COLO668 (cell line): Measurements from ENCODE around the gene MRPL16.
A peak's percentile ranks its signal among the peaks of the same experiment; 100 is the strongest.
"Not testable (repeated sequence)": the region's sequence is repeated elsewhere in the genome, so short reads cannot be mapped to it uniquely, and the experiment has no call there.

Source experiments
- DNase-seq: peaks from one replicate; lab custom pipeline; 2025; ENCODE audit not compliant: unreplicated experiment; lab: John Stamatoyannopoulos, UW

The MRPL16 gene

DNA sequence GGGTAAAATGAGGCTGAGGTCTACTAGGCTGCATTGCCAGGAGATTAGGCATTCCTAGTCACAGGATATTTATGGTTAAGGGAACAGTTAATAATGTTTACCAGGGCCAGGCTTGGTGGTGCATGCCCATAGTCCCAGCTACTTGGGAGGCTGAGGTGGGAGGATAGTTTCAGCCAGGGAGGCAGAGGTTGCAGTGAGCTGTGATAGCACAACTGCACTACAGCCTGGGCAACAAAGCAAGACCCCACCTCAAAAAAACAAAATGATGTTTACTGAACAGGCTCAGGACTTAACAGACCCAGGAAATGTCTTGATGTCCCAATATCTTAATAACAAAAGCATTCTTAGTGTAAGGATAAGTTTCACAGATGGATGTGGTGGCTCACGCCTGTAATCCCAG is 2.8 kb upstream of the MRPL16 start:
- DNase-seq = no peak

GRCh38 chr11:59812220-59812619 is 1.6 kb upstream of the MRPL16 start:
- DNase-seq = no peak

DNA sequence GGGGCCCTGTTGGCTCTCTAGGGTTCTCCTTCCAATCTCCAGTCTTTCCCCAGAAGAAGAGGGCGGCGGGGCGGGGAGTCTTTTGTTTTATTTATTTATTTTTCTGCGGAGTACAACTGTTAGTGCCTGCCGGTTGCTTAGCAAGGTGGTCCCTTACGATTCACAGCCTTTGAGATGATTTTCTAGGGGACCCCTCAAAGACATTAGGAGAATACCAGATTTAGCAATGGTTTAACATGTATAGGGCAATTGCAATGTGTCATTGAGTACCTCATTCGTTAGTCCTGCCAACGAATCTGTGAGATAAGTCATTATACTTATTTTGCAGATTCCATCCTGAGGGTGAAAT is 307 bp upstream of the MRPL16 start:
- DNase-seq = no peak

GRCh38 chr11:59807047-59807610 is 3.4 kb downstream of the MRPL16 start:
- DNase-seq = no peak

DNA sequence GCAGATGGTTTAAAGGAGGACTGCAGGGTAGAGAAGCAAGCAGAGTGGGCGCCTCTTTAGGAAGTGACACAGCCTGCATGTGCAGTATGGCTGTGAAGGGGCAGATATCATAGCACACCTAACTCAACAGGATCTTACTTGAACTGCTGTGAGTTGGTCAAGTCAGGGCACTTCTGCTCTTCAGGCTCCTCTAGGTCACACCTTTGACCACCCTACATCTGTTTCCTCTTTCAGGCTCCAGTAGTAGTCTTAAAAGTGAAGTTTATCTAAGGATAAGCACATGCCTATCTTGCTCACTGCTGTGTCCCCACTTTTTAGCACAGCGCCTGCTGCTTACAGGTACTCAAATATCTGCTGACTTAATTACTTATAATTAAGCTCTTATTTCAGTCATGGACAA is 6.5 kb downstream of the MRPL16 start:
- DNase-seq = no peak

- DNase-seq = peak; percentile 20
These were observed 7.9 kb downstream of the MRPL16 start for GRCh38 chr11:59802639-59803176.

DNA sequence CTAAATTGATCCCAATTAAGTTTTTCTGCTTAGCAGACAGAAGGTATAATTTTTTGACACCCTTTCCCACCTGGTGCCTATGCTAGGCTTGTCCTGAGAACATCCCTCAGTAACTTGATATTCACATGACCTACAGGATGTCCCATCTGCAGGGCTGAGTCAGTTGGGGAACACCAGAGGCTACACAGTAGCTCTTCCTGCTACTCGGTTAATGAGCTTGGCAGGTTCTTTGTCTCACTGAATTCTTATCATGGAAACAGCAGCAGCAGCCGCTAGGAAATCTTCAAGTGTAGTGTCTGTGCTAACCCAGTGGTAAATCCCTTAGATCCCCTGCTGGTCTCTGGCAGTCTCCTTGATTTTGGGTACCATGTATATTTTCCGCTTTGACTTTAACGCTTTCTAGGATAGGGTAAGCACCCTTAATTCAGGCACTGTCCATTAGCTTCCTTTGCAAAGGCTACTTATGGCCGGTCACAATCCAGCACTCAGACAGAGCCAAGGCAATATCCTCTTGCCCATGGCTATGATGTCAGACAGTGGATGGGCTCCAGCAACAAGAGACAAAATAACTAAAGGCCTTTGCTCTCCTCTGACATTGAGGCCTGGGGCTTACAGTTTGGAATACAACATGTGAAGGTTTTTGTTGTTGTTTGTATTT is 8.5 kb downstream of the MRPL16 start:
- no peak for DNase-seq

DNA sequence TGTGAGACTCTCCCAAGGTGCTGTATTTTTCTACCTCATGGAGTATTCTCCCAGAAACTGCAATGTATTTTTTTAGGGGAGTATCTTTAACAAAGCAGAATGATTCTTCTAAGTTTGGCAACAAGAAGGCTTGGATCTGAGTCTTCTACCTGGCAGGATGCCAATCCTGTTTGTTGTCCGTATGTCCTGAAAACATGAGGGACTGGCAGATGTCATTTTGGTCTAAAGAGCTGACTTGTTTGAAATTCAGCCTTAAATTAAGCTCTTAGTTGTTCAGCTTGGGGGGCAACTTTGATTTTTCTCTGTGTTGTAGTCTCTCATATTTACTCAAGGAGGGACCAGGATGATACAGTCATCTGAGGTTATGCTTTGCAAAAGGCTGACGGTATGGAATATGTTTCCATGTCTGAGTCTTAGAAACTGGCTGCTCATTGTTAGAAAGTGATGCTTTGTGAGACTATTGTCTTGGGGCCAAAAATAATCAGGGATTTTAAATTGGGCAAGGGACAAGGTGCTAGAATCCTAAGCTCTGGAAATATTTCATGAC is 9.3 kb downstream of the MRPL16 start:
- no peak for DNase-seq

DNA sequence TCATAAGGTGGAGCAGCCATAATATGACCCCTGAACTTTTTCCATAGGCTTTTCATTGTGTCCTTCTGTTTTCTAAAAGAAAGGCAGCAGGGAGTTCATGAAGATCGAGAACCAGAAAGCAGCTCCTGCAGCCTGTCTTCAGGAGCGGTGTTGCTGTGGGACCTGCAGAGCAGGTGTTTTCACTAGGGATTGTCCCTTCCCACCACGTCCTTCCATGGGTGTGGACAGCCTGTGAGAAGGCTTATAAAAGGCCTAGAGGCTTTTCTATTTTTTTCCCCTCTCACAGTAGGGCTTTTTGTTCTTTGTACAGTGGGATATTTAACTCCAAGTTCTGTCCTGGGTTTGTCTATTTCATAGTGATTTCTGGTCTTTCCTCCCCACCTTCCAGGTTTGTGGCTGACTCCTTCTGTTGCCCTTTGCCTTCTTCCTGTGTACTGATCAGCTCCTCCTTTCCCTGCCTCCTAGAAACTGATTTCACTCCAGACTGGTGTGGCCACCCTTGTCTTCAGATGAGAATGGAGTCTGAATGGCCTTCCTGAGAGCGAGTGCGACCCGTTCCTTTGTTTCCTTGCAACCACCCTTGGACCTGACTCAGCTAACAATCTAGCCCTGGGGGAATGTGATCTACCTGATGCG is 10.1 kb downstream of the MRPL16 start:
- no peak for DNase-seq

GRCh38 chr11:59794417-59794816 is 16.2 kb downstream of the MRPL16 start:
- no peak for DNase-seq

- DNase-seq = no peak
These were observed 18.1 kb downstream of the MRPL16 start for GRCh38 chr11:59792507-59792906.

GRCh38 chr11:59791639-59792038 is 18.9 kb downstream of the MRPL16 start:
- DNase-seq = no peak

DNA sequence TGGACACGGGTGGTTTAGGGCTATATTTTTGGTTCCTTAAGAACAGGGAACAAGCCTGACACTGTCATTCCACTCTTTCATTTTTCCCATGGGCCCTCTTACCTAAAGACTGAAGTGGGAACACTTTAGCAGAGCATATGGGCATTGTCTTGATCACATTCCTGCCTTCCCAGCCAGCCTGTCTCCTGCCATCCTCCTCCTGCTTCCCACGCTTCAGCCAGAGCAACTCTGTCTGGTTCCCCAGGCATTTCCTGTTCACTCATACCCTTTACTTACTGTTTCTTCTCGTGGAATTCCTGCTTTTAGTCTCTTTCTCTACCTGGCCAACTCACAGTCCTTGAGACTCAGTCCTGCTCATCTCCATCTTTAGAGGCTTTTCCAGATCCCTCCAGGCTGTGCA is 22.8 kb downstream of the MRPL16 start:
- no peak for DNase-seq

DNA sequence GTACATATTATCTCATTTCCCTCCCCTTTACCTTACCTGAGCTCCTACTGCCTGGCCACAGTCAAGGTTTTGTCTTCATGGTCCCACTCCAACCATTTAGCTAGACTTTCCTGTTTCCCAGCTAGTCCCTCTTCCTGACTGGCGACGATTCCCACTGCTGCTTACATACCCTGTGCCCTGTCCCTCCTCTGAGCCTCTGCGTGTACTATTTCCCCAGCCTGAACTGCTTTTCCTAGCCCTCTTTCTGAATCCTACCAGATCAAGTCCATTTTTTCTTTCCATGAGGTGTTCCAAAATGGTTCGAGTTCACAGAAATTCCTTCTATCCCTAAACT is 23.4 kb downstream of the MRPL16 start:
- no peak for DNase-seq

GRCh38 chr11:59785818-59786217 is 24.8 kb downstream of the MRPL16 start:
- no peak for DNase-seq

- not testable (repeated sequence) for DNase-seq
These were observed 26.1 kb downstream of the MRPL16 start for GRCh38 chr11:59784441-59784840.

GRCh38 chr11:59783632-59784090 is 26.9 kb downstream of the MRPL16 start:
- no peak for DNase-seq

DNA sequence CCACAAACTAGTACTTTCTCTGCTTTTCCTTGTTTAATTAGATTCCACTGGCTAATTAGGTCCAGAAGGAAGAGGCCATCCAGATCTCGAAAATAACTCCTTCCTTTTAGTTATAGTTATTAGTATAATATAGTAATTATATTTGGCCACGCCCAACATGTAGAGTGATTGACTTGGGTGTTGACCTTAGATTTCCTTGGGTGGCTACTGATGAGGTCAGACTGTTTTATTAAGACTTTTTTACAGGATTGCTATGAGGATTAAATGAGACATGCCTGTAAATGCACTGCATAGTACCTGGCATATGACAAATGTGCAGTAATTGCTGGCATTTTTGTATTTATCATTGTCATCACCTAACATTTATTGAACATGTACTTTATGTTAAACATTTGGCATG is 28.5 kb downstream of the MRPL16 start:
- DNase-seq = no peak

- no peak for DNase-seq
These were observed 31.1 kb downstream of the MRPL16 start for GRCh38 chr11:59779487-59779886.

- DNase-seq = no peak
These were observed 32.5 kb downstream of the MRPL16 start for GRCh38 chr11:59778122-59778521.

- DNase-seq = no peak
These were observed 33.5 kb downstream of the MRPL16 start for GRCh38 chr11:59777104-59777503.
